K562 (cell line): ENCODE data around the gene BCL10. TPM values are rescaled to one million over a fixed set of nuclear protein-coding genes. Genes with fewer than 3 reads are reported as not detected.

ENCODE experiments used
- ATF1 ChIP-seq, 2 experiments: fragments of 450-650 bp in 1 of 2; IDR thresholded peaks; 2 replicates each; pipeline ENCODE4 v1.6.1; 2016; ENCODE audit warnings: missing compliant biosample characterization in 1 of 2, missing genetic modification characterization in 1 of 2
- BDP1 ChIP-seq: IDR thresholded peaks from 3 replicates; pipeline ENCODE4 v1.6.1; 2011; ENCODE audit not compliant: insufficient read length, insufficient read depth
- CBFA2T2 ChIP-seq: fragments of 450-650 bp; conservative IDR thresholded peaks from 2 replicates; pipeline ENCODE4 v1.6.1; 2017; ENCODE audit warnings: mild to moderate bottlenecking
- CREB5 ChIP-seq: fragments of 250-450 bp; sonication (Bioruptor Pico); IDR thresholded peaks from 2 replicates; pipeline ENCODE4 v1.5.0; 2020; ENCODE audit warnings: mild to moderate bottlenecking
- FIP1L1 ChIP-seq: fragments of 200-400 bp; formaldehyde crosslinking; IDR thresholded peaks from 2 replicates; pipeline ENCODE4 v1.6.1; 2018; ENCODE audit warnings: mild to moderate bottlenecking, low read depth, low read length; ENCODE audit not compliant: poor library complexity, severe bottlenecking
- HEY1 ChIP-seq: fragments of 250-450 bp; sonication (Bioruptor Pico); IDR thresholded peaks from 2 replicates; pipeline ENCODE4 v1.5.0; 2020; ENCODE audit warnings: mild to moderate bottlenecking, moderate library complexity, borderline replicate concordance
- HMGXB4 ChIP-seq: sonication (generic); formaldehyde crosslinking; IDR thresholded peaks from 2 replicates; pipeline ENCODE4 v1.8.1; 2023; ENCODE audit warnings: mild to moderate bottlenecking, missing genetic modification reagents
- HNRNPLL ChIP-seq: fragments of 200-400 bp; formaldehyde crosslinking; IDR thresholded peaks from 2 replicates; pipeline ENCODE4 v1.6.1; 2017; ENCODE audit warnings: low read length, low read depth, mild to moderate bottlenecking; ENCODE audit not compliant: poor library complexity, severe bottlenecking
- LARP7 ChIP-seq: fragments of 450-650 bp; IDR thresholded peaks from 2 replicates; pipeline ENCODE4 v1.6.1; 2016
- LEF1 ChIP-seq: fragments of 450-650 bp; IDR thresholded peaks from 2 replicates; pipeline ENCODE4 v1.6.1; 2016; ENCODE audit warnings: mild to moderate bottlenecking
- NCOA4 ChIP-seq: fragments of 450-650 bp; IDR thresholded peaks from 2 replicates; pipeline ENCODE4 v1.6.1; 2018; ENCODE audit warnings: mild to moderate bottlenecking; ENCODE audit not compliant: partially characterized antibody
- PML ChIP-seq: IDR thresholded peaks from 2 replicates; pipeline ENCODE4 v1.6.1; 2012; ENCODE audit warnings: low read length, inconsistent platforms
- POU5F1 ChIP-seq: fragments of 150-350 bp; IDR thresholded peaks from 2 replicates; pipeline ENCODE4 v1.6.1; 2014; ENCODE audit warnings: borderline replicate concordance, low read length, low read depth, mild to moderate bottlenecking; ENCODE audit not compliant: partially characterized antibody
- SMAD1 ChIP-seq: fragments of 150-350 bp; IDR thresholded peaks from 2 replicates; pipeline ENCODE4 v1.6.1; 2014; ENCODE audit warnings: low read length, low read depth; ENCODE audit not compliant: partially characterized antibody
- SMARCE1 ChIP-seq: fragments of 450-650 bp; IDR thresholded peaks from 2 replicates; pipeline ENCODE4 v1.7.1; 2016; ENCODE audit warnings: mild to moderate bottlenecking
- SMC3 ChIP-seq: conservative IDR thresholded peaks from 2 replicates; pipeline ENCODE4 v1.6.1; 2011; ENCODE audit warnings: low read depth, low read length, improper control_type of control experiment; ENCODE audit not compliant: insufficient read depth
- STAT5B ChIP-seq: fragments of 250-450 bp; sonication (Bioruptor Pico); IDR thresholded peaks from 2 replicates; pipeline ENCODE4 v1.8.0; 2021; ENCODE audit warnings: mild to moderate bottlenecking, inconsistent platforms
- TAF15 ChIP-seq: fragments of 200-400 bp; formaldehyde crosslinking; IDR thresholded peaks from 2 replicates; pipeline ENCODE4 v1.6.1; 2017; ENCODE audit warnings: mild to moderate bottlenecking, low read depth, low read length, moderate library complexity
- ZBTB11 ChIP-seq, 3 experiments: fragments of 200-800 bp in 1 of 3; fragments of 250-450 bp in 1 of 3; fragments of 450-650 bp in 1 of 3; sonication (Bioruptor Pico) in 1 of 3; sonication (Bioruptor generic) in 1 of 3; formaldehyde crosslinking in 1 of 3; IDR thresholded peaks; 2 replicates each; pipeline versions ENCODE4 v1.6.1 to v1.8.0; 2016 to 2022; ENCODE audit warnings: mild to moderate bottlenecking in 2 of 3, missing genetic modification characterization in 2 of 3, missing compliant biosample characterization in 1 of 3, moderate library complexity in 1 of 3
- ZFP30 ChIP-seq: fragments of 250-450 bp; sonication (Bioruptor Pico); IDR thresholded peaks from 2 replicates; pipeline ENCODE4 v1.8.0; 2022; ENCODE audit warnings: moderate library complexity, mild to moderate bottlenecking, inconsistent platforms, borderline replicate concordance
- ZNF212 ChIP-seq: fragments of 450-650 bp; formaldehyde crosslinking; IDR thresholded peaks from 2 replicates; pipeline ENCODE4 v1.4.0; 2020; ENCODE audit warnings: mild to moderate bottlenecking
- ZNF41 ChIP-seq: fragments of 250-450 bp; sonication (Bioruptor Pico); conservative IDR thresholded peaks from 2 replicates; pipeline ENCODE4 v1.4.0; 2020; ENCODE audit warnings: mild to moderate bottlenecking
- ZNF764 ChIP-seq: fragments of 250-450 bp; sonication (Bioruptor Pico); IDR thresholded peaks from 2 replicates; pipeline ENCODE4 v1.4.0; 2020; ENCODE audit warnings: low read depth, mild to moderate bottlenecking, moderate library complexity
- polyA plus RNA-seq, 8 experiments: library from polyadenylated mRNA; depleted of rRNA in 4 of 8; stranded (reverse) in 5 of 8; unstranded in 3 of 8; fragments of >200 nt; fragmentation: Nextera tagmentation in 2 of 8; fragmentation: Illumina TruSeq in 1 of 8; extraction: Ambion mirVana in 2 of 8; extraction: Trizol in 1 of 8; gene quantifications; 2 replicates each; pipeline versions ENCODE4 v1.2.1 to v1.2.3, GENCODE V29; 2011 to 2014; ENCODE audit warnings: inconsistent platforms in 1 of 8, missing spikeins in 1 of 8
- total RNA-seq, 7 experiments: library from RNA; depleted of rRNA in 6 of 7; stranded (reverse); fragments of >200 nt in 6 of 7; fragmentation: Illumina TruSeq in 2 of 7; extraction: Trizol in 2 of 7; gene quantifications; 2 replicates each; pipeline versions ENCODE4 v1.2.1 to v1.2.3, GENCODE V29; 2011 to 2021; ENCODE audit warnings: low replicate concordance in 1 of 7

The BCL10 gene
- total and polyA plus RNA-seq, 9 of the 15 experiments (the other 6 are each of a cell fraction or from before 2014, with no cell fraction given), result 8.0 to 19.4 (median 12.3) TPM

GRCh38 chr1:85278853-85279314 is 2.5 kb upstream of the BCL10 start (continued):
- TF ChIP-seq FIP1L1 (no peak), TAF15 (no peak), POU5F1 (no peak), SMARCE1 (peak; percentile 92), ZBTB11 (CRISPR knock-in tag; IDR thresholded peaks at IDR 0.05) (0 out of 6 replicates have a peak, but pooled peaks of 1 of the 3 experiments have one; percentile 2), ZNF764 (CRISPR knock-in tag) (no peak), CBFA2T2 (peak; percentile 25; the same call in 1 of the 2 replicates), ZFP30 (no peak), HMGXB4 (CRISPR knock-in tag) (no peak), ZNF212 (CRISPR knock-in tag) (no peak), NCOA4 (no peak), SMC3 (no peak), ZNF41 (no peak), SMAD1 (no peak), LEF1 (peak; percentile 76), PML (no peak; the same call in 1 of the 2 replicates), HEY1 (no peak), LARP7 (no peak), CREB5 (CRISPR knock-in tag) (no peak), ATF1 (CRISPR knock-in tag; IDR thresholded peaks at IDR 0.05) (no peak), ATF1 (tag; IDR thresholded peaks at IDR 0.05) (0 out of 2 replicates have a peak, but pooled peaks have one; percentile 45), HNRNPLL (no peak), STAT5B (no peak), BDP1 (no peak)
